Transverse colon (tissue), 4 donors: ENCODE results near the gene POMGNT2. TPM values are rescaled to one million over a fixed set of nuclear protein-coding genes. Genes with fewer than 3 reads are reported as not detected.
"Not testable (repeated sequence)": the region's sequence is repeated elsewhere in the genome, so short reads cannot be mapped to it uniquely, and the experiment has no call there.

Experiments used
- DNase-seq: peaks from one replicate; pipeline ENCODE4 v3.0.0-alpha.2; 2019
- H3K27ac ChIP-seq, 4 donors: fragments of 200-600 bp; sonication (generic); 2 replicates each; pipeline ENCODE4 v1.5.1; 2016 to 2018; ENCODE audit warnings: inconsistent platforms in 4 of 4
- H3K27me3 ChIP-seq: fragments of 200-600 bp; sonication (generic); 2 replicates; pipeline ENCODE4 v1.5.1; 2017; ENCODE audit warnings: inconsistent platforms
- H3K36me3 ChIP-seq, 4 donors: fragments of 200-600 bp; sonication (generic); 2 replicates each; pipeline ENCODE4 v1.5.1; 2017 to 2019; ENCODE audit warnings: inconsistent platforms in 4 of 4
- H3K4me1 ChIP-seq, 4 donors: fragments of 200-600 bp; sonication (generic); 2 replicates each; pipeline ENCODE4 v1.5.1; 2017 to 2020; ENCODE audit warnings: inconsistent platforms in 4 of 4
- H3K4me3 ChIP-seq, 4 donors: fragments of 200-600 bp; sonication (generic); 1 replicate in 1 of 4; 2 replicates in 3 of 4; pipeline versions ENCODE4 v1.5.1 to v1.6.1; 2017 to 2019; ENCODE audit warnings: inconsistent platforms in 4 of 4
- H3K9me3 ChIP-seq, 2 donors: fragments of 200-600 bp; sonication (generic); 2 replicates each; pipeline ENCODE4 v1.5.1; 2017 to 2019; ENCODE audit warnings: inconsistent platforms in 2 of 2
- CTCF ChIP-seq, 5 experiments: fragments of 200-600 bp in 3 of 5; fragments of 450-650 bp in 2 of 5; sonication (generic) in 3 of 5; IDR thresholded peaks; 1 replicate in 2 of 5; 2 replicates in 3 of 5; pipeline ENCODE4 v1.5.1; 2016 to 2017; ENCODE audit warnings: antibody characterized with exemption in 5 of 5, inconsistent platforms in 3 of 5, mild to moderate bottlenecking in 2 of 5, moderate library complexity in 1 of 5
- EP300 ChIP-seq: sonication (generic); formaldehyde crosslinking; IDR thresholded peaks from one replicate; pipeline ENCODE4 v1.6.1; 2017; ENCODE audit warnings: antibody characterized with exemption, low read depth
- POLR2A ChIP-seq: fragments of 450-650 bp; IDR thresholded peaks from one replicate; pipeline ENCODE4 v1.6.1; 2016; ENCODE audit warnings: antibody characterized with exemption, mild to moderate bottlenecking, moderate library complexity
- POLR2AphosphoS5 ChIP-seq, 3 donors: sonication (generic); formaldehyde crosslinking; IDR thresholded peaks; one replicate each; pipeline ENCODE4 v1.6.1; 2016; ENCODE audit warnings: antibody characterized with exemption in 3 of 3
- WGBS, 2 donors: methylation state at CpG; one replicate each; pipeline ENCODE4 v1.1.5; 2018; ENCODE audit warnings: low coverage in 1 of 2; 5-methylcytosine and 5-hydroxymethylcytosine counted together
- in situ Hi-C, 4 donors: fragments of 200-750 bp; cut with MboI; loops; one replicate each; pipeline versions ENCODE4 v1.15.0 to v1.15.1; 2017; ENCODE audit warnings: low sequenced_read_pairs in 3 of 4, low pct_ligation_motif_present in 1 of 4, low pct_unique_long_range_greater_than_20kb in 1 of 4
- intact Hi-C: fragments of 100-400 bp; cut with DNase I; formaldehyde crosslinking; loops from one replicate; pipeline ENCODE4 v1.15.1; 2023; ENCODE audit warnings: low total_unique reads
- total RNA-seq, 4 donors: library from RNA; depleted of rRNA; stranded (reverse); fragments of >200 nt; gene quantifications; one replicate each; pipeline ENCODE4 v1.1.0, GENCODE V29; 2016

POMGNT2 gene
- total RNA-seq, 4 donors from 2014 or later: 3.2 to 7.8 (median 5.9) TPM

DNA sequence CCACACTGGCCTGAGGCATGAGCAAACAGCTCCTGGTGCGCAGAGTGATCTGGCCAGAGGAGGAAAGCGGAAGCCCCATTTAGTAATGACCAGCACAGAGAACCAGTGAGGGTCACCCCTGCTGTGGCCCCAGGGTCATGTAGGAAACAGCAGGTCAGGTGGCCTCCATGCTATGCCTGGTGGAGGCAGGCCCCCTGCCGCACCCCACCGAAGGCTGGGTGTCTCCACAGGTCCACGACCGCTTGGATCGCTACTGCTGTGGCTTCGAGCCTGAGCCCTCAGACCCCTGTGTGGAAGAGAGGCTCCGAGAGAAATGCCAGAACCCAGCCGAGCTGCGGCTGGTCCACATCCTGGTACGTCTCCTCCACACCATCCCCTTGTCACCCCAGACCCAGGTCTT lies 52.6 kb downstream of the POMGNT2 start:
- 97 to 100% methylated on average over 4 to 12 of the region's 12 CpGs for WGBS, 2 donors
- Histone ChIP-seq H3K4me1 (no peaks in the 10 kb centered on the region), H3K27me3 (no peaks in the 10 kb centered on the region), H3K4me3 (no peak overlapping the region), H3K36me3 (no peaks in the 10 kb centered on the region), H3K27ac (no peak overlapping the region), H3K9me3 (peaks cover 8 to 12% of the 10 kb centered on the region in 2 donors)
- TF ChIP-seq EP300: no peak
- no peak for DNase-seq
- in situ Hi-C loops: no loop called here
- intact Hi-C loops: no loop called here

- TF ChIP-seq CTCF (IDR thresholded peaks at IDR 0.05) (no peak), EP300 (no peak), POLR2A (no peak), POLR2AphosphoS5 (IDR thresholded peaks at IDR 0.05) (no peak)
- intact Hi-C loops (no loop called here), in situ Hi-C loops (no loop called here)
- no peak for DNase-seq
- peaks cover 16 to 18% of the 10 kb centered on the region in 2 donors for H3K9me3 ChIP-seq
- no peak overlapping the region for H3K27ac ChIP-seq
- H3K4me1 ChIP-seq: no peaks in the 10 kb centered on the region
- H3K36me3 ChIP-seq: no peaks in the 10 kb centered on the region
- no peak overlapping the region for H3K4me3 ChIP-seq
- H3K27me3 ChIP-seq: no peaks in the 10 kb centered on the region
These were observed 57.4 kb downstream of the POMGNT2 start for GRCh38 chr3:43048470-43048869.

DNA sequence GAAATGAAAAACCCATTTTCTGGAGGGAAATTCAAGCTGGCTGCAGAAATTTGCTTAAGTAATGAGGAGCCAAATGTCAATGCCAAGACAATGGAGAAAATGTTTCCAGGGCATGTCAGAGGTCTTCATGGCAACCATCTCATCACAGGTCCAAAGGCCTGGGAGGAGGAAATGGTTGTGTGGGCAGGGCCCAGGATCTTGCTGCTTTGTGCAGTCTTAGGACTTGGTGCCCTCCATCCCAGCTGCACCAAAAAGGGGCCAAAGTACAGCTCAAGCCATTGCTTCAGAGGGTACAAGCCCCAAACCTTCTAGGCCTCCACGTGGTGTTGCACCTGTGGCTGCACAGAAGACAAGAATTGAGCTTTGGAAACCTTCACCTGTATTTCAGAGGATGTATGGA lies 59.3 kb downstream of the POMGNT2 start:
- DNase-seq: no peak
- in situ Hi-C loops (no loop called here), intact Hi-C loops (no loop called here)
- Histone ChIP-seq H3K9me3 (peaks cover 16 to 18% of the 10 kb centered on the region in 2 donors), H3K4me1 (no peaks in the 10 kb centered on the region), H3K4me3 (no peak overlapping the region), H3K27me3 (no peaks in the 10 kb centered on the region), H3K27ac (no peak overlapping the region), H3K36me3 (no peaks in the 10 kb centered on the region)
- TF ChIP-seq POLR2A (no peak), POLR2AphosphoS5 (IDR thresholded peaks at IDR 0.05) (no peak), CTCF (IDR thresholded peaks at IDR 0.05) (no peak), EP300 (no peak)
- 29% methylated on average over 1 of the region's 1 CpG; no CpG with 5 or more reads in 1 of the 2 donors for WGBS, 2 donors

GRCh38 chr3:43045079-43045478 lies 60.8 kb downstream of the POMGNT2 start:
- H3K4me1 ChIP-seq, H3K27ac ChIP-seq, H3K27me3 ChIP-seq, in situ Hi-C loops, DNase-seq, intact Hi-C loops, H3K4me3 ChIP-seq, H3K36me3 ChIP-seq: not testable (repeated sequence)
- H3K9me3 ChIP-seq: peaks cover 12% of the 10 kb centered on the region in 2 donors

DNA sequence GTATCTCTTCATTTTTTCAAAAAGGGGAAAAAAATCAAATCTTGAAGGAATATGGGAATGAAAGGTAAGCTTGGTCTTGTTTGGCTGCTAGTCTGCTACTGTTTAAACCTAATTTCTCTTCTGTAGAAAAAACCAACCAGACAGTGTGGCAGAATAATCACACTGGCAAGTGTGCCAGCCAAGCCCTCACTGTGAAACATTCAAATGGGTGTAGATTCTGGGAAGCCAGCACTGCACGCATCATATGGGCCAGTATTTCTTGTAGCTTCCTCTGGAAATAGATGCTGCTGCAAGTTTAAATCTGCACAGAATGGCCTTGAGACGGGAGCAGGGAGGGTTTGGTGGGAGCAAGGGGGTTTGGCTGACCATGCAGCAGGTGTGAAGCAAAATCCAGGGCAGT lies 62.1 kb downstream of the POMGNT2 start:
- WGBS, 2 donors: 60 to 90% methylated on average over 1 to 2 of the region's 2 CpGs
- no peak overlapping the region for H3K4me3 ChIP-seq
- no peaks in the 10 kb centered on the region for H3K4me1 ChIP-seq
- H3K36me3 ChIP-seq: no peaks in the 10 kb centered on the region
- intact Hi-C loops: no loop called here
- H3K9me3 ChIP-seq: peaks cover 5 to 8% of the 10 kb centered on the region in 2 donors
- H3K27me3 ChIP-seq: no peaks in the 10 kb centered on the region
- no peak for DNase-seq
- TF ChIP-seq POLR2A (no peak), POLR2AphosphoS5 (IDR thresholded peaks at IDR 0.05) (no peak), CTCF (IDR thresholded peaks at IDR 0.05) (no peak)
- no peak overlapping the region for H3K27ac ChIP-seq
- in situ Hi-C loops: no loop called here
